ENCODE measurements around the gene NFATC2. TPM values are rescaled to one million over a fixed set of nuclear protein-coding genes. Genes with fewer than 3 reads are reported as not detected.

NFATC2 gene
- total RNA-seq, 1 experiment from 2014 or later, result 5.0 TPM

DNA sequence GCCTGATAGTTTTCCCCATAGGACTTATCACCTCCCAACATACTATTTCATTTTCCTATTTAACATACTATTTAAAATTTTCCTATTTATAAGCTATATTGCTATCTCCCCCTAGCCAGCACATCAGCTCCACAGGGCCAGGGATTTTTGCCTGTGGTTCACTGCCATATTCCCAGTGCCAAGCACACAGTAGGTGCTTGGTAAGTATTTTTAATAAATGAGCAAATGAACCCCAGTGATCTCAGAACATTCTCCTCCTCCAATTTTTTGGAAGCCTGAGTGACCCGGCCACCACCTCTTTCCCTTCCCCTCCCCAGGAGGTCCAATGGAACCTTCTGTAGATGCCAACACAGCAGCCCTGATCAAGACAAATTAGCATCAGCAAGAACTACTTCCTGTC is 33.3 kb downstream of the NFATC2 start:
- ChIA-PET CTCF (no interaction called here), POLR2A (no interaction called here)
- no peak for TF ChIP-seq YY1 (IDR thresholded peaks at IDR 0.05; ENCODE audit: extremely low read depth, insufficient replicate concordance, low read depth, low read length)
- no peak for TF ChIP-seq ZFX (IDR thresholded peaks at IDR 0.05)
- TF ChIP-seq JUND (IDR thresholded peaks at IDR 0.05), result no peak
- TF ChIP-seq, protein P1, sequence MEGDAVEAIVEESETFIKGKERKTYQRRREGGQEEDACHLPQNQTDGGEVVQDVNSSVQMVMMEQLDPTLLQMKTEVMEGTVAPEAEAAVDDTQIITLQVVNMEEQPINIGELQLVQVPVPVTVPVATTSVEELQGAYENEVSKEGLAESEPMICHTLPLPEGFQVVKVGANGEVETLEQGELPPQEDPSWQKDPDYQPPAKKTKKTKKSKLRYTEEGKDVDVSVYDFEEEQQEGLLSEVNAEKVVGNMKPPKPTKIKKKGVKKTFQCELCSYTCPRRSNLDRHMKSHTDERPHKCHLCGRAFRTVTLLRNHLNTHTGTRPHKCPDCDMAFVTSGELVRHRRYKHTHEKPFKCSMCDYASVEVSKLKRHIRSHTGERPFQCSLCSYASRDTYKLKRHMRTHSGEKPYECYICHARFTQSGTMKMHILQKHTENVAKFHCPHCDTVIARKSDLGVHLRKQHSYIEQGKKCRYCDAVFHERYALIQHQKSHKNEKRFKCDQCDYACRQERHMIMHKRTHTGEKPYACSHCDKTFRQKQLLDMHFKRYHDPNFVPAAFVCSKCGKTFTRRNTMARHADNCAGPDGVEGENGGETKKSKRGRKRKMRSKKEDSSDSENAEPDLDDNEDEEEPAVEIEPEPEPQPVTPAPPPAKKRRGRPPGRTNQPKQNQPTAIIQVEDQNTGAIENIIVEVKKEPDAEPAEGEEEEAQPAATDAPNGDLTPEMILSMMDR (IDR thresholded peaks at IDR 0.05 in 2 of 3, conservative IDR thresholded peaks at IDR 0.05 in 1 of 3; ENCODE audit: borderline replicate concordance in 1 of 3, insufficient read depth in 1 of 3, low read depth in 2 of 3, low read length in 2 of 3), result no peak
- no peak for TF ChIP-seq EZH2phosphoT487 (IDR thresholded peaks at IDR 0.05; ENCODE audit: borderline replicate concordance)
- TF ChIP-seq SIN3A (IDR thresholded peaks at IDR 0.05; ENCODE audit: low read depth), result no peak
- TF ChIP-seq TCF7L2 (IDR thresholded peaks at IDR 0.05; ENCODE audit: borderline replicate concordance, extremely low read depth, insufficient read depth, insufficient read length), result no peak
- TF ChIP-seq CEBPB (IDR thresholded peaks at IDR 0.05; ENCODE audit: low read depth), result no peak
- TF ChIP-seq, protein P2, sequence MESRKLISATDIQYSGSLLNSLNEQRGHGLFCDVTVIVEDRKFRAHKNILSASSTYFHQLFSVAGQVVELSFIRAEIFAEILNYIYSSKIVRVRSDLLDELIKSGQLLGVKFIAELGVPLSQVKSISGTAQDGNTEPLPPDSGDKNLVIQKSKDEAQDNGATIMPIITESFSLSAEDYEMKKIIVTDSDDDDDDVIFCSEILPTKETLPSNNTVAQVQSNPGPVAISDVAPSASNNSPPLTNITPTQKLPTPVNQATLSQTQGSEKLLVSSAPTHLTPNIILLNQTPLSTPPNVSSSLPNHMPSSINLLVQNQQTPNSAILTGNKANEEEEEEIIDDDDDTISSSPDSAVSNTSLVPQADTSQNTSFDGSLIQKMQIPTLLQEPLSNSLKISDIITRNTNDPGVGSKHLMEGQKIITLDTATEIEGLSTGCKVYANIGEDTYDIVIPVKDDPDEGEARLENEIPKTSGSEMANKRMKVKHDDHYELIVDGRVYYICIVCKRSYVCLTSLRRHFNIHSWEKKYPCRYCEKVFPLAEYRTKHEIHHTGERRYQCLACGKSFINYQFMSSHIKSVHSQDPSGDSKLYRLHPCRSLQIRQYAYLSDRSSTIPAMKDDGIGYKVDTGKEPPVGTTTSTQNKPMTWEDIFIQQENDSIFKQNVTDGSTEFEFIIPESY (IDR thresholded peaks at IDR 0.05; ENCODE audit: extremely low read depth, insufficient replicate concordance, low read length), result no peak
- TF ChIP-seq ATF3 (IDR thresholded peaks at IDR 0.05), result no peak
- TF ChIP-seq, protein P3, sequence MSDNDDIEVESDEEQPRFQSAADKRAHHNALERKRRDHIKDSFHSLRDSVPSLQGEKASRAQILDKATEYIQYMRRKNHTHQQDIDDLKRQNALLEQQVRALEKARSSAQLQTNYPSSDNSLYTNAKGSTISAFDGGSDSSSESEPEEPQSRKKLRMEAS (IDR thresholded peaks at IDR 0.05), result no peak
- no peak for TF ChIP-seq EGR1 (IDR thresholded peaks at IDR 0.05; ENCODE audit: low read depth)
- no peak for TF ChIP-seq ZNF274 (IDR thresholded peaks at IDR 0.05; ENCODE audit: low read depth, low read length)
- TF ChIP-seq CBX3 (IDR thresholded peaks at IDR 0.05; ENCODE audit: low read depth), result no peak
- no peak for TF ChIP-seq FOSL1 (IDR thresholded peaks at IDR 0.05; ENCODE audit: low read depth)
- TF ChIP-seq EZH2 (IDR thresholded peaks at IDR 0.05), result no peak

More for the DNA sequence above, 33.3 kb downstream of the NFATC2 start:
- Histone ChIP-seq H3K9me2 (ENCODE audit: insufficient read depth) (no peaks in the 10 kb centered on the region), H3K9me3 (ENCODE audit: control insufficient read depth in 1 of 2, insufficient read depth in 1 of 2, low read depth in 1 of 2, low read length in 2 of 2) (no peaks in the 10 kb centered on the region), H3K36me3 (ENCODE audit: control insufficient read depth in 1 of 2, insufficient read depth in 2 of 2, low read length in 2 of 2) (no peaks in the 10 kb centered on the region), H2AFZ (ENCODE audit: low read depth, low read length, poor library complexity, severe bottlenecking) (no peak overlapping the region), H3K27me3 (ENCODE audit: insufficient read depth, low read length) (no peaks in the 10 kb centered on the region), H3K4me3 (replicated peaks in 1 of 2; ENCODE audit: low read depth in 1 of 2, low read length in 2 of 2) (no peak overlapping the region), H4K20me1 (ENCODE audit: insufficient read depth) (no peaks in the 10 kb centered on the region), H3K79me2 (ENCODE audit: insufficient read depth, low read length) (no peaks in the 10 kb centered on the region), H3K27ac (ENCODE audit: low read depth, low read length) (no peak overlapping the region), H3K4me2 (ENCODE audit: low read length) (no peak overlapping the region), H3K4me1 (ENCODE audit: control insufficient read depth in 1 of 2, insufficient read depth in 2 of 2, low read length in 2 of 2) (no peaks in the 10 kb centered on the region), H3K9ac (ENCODE audit: low read length) (no peak overlapping the region)
- intact Hi-C loops (cut with micrococcal nuclease), result no loop called here
- BruUV-seq (replicated peaks), result no TSS peak
- RAD21 ChIA-PET (ENCODE audit: low non-redundant PET in 1 of 2, low total read pairs in 2 of 2, uncharacterized antibody in 2 of 2, unreplicated experiment in 2 of 2), result no interaction called here
- DNase-seq (ENCODE audit: low read depth, low spot score) (no peak), ATAC-seq (no peak)

All from HCT116 (cell line).